Activated CD4-positive, alpha-beta T cell treated with anti-CD3 and anti-CD28 coated beads, Interleukin-2, amount 10 ng/mL, durations not matched to agents 7 days and 5 days (primary cell): ENCODE measurements around the gene CRIP3. TPM values are rescaled to one million over a fixed set of nuclear protein-coding genes. Genes with fewer than 3 reads are reported as not detected.

Experiments
- CTCF ChIA-PET: fragments of 350-600 bp; sonication (Branson Sonifier 250); formaldehyde crosslinking; loops from one replicate; lab custom pipeline; 2021; ENCODE audit warnings: antibody characterized with exemption; lab: Charles Lee
- POLR2A ChIA-PET: fragments of 350-600 bp; sonication (Branson Sonifier 250); formaldehyde crosslinking; loops from one replicate; lab custom pipeline; 2021; ENCODE audit warnings: antibody characterized with exemption; lab: Charles Lee
- DNase-seq: peaks from one replicate; pipeline ENCODE4 v3.0.0-alpha.2; 2020
- H3K27ac Mint-ChIP-seq: one replicate; pipeline ENCODE4 v1.8.0; 2021; ENCODE audit warnings: mild to moderate bottlenecking, moderate library complexity, mixed read lengths
- H3K27me3 Mint-ChIP-seq: one replicate; pipeline ENCODE4 v1.8.0; 2021; ENCODE audit warnings: mixed read lengths
- H3K36me3 Mint-ChIP-seq: one replicate; pipeline ENCODE4 v1.8.0; 2021; ENCODE audit warnings: low read depth, mixed read lengths
- H3K4me1 Mint-ChIP-seq: one replicate; pipeline ENCODE4 v1.8.0; 2021; ENCODE audit warnings: mixed read lengths
- H3K4me3 Mint-ChIP-seq: one replicate; pipeline ENCODE4 v1.8.0; 2021; ENCODE audit warnings: mild to moderate bottlenecking, moderate library complexity, mixed read lengths
- H3K9me3 Mint-ChIP-seq: one replicate; pipeline ENCODE4 v1.8.0; 2021; ENCODE audit warnings: mixed read lengths
- total RNA-seq, 2 experiments: library from RNA; stranded (reverse); gene quantifications; one replicate each; pipeline ENCODE4 v1.2.3, GENCODE V29; 2021

CRIP3 gene
- total RNA-seq, 2 experiments from 2014 or later, result 0.67 TPM; not detected in 1

DNA sequence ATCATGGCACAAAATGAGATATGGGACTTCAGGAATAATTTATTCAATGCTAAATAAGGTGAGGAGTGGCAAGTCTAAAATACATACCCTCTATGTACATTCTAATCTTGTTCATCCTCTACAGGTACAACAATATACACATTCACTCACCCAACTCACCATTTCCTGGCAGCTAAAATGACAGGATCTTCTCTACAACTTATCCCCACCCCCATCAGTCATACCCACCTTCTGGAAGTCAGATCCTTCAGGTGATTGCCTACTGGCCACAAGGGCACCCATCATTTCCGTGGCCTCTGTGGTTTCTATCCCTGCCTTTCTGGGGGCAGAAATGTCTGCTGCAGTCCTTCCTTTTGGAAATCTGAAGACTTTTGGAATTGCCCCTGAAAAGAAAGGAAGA is 22.8 kb upstream of the CRIP3 start:
- ChIA-PET POLR2A (no interaction called here), CTCF (interaction anchor here (0.9 kb wide), 1 partner anchor 52 kb away, joined by 3 read pairs; no protein-coding TSS in a partner anchor)
- Mint-ChIP-seq H3K27ac (no peak overlapping the region), H3K27me3 (no peaks in the 10 kb centered on the region), H3K4me1 (peaks cover 13% of the 10 kb centered on the region), H3K36me3 (no peaks in the 10 kb centered on the region), H3K4me3 (no peak overlapping the region), H3K9me3 (no peaks in the 10 kb centered on the region)
- no peak for DNase-seq

DNA sequence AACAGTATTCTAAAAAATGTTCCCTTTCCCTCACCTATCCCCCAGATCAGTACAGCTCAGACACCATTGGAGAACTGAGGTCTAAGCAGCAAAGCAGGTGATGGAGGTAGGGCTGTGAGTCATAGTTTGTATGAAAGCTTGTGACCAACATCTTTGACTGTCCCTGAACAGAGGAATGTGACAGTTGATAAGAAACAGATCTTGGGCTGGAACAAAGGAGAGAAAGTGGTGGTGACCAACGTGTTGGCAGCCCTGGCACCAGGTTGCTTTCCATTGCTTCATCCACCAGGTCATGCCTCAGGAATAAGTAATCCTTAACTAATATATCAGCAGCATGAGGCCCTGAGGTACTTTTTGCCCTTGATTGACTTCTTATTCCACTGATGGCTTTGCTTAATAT is 19.9 kb upstream of the CRIP3 start:
- CTCF ChIA-PET, result interaction anchor here (0.9 to 1.6 kb wide), 3 partner anchors 10 to 69 kb away, joined by 3 to 4 read pairs (median 3); no protein-coding TSS in a partner anchor
- POLR2A ChIA-PET, result no interaction called here

DNA sequence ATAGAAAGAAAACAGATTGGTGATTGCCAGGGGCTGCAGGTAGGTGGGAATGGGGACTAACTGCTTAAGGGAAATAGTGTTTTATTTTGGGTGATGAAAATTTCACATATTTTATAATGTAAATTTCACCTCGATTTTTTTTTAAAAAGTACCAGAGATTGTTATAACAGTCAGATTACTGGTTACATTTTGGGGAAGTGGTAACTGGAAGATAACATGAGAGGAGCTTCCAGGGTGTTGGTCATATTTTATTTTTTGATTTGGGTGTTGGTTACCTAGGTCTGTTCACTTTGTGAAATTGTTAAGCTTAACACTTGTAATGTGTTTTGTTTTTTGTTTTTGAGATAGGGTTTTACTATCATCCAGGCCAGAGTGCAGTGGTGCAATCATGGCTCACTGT is 17.2 kb upstream of the CRIP3 start:
- Mint-ChIP-seq H3K27ac (no peak overlapping the region), H3K4me1 (no peaks in the 10 kb centered on the region), H3K27me3 (no peaks in the 10 kb centered on the region), H3K4me3 (no peak overlapping the region), H3K9me3 (no peaks in the 10 kb centered on the region), H3K36me3 (no peaks in the 10 kb centered on the region)
- CTCF ChIA-PET, result interaction anchor here (1.0 kb wide), 1 partner anchor 11 kb away, joined by 5 read pairs; no protein-coding TSS in a partner anchor
- no peak for DNase-seq
- POLR2A ChIA-PET, result no interaction called here

More for the DNA sequence above, 19.9 kb upstream of the CRIP3 start:
- H3K9me3 Mint-ChIP-seq, result no peaks in the 10 kb centered on the region
- no peaks in the 10 kb centered on the region for H3K27me3 Mint-ChIP-seq
- peaks cover 11% of the 10 kb centered on the region for H3K4me1 Mint-ChIP-seq
- no peaks in the 10 kb centered on the region for H3K36me3 Mint-ChIP-seq
- no peak for DNase-seq
- no peak overlapping the region for H3K4me3 Mint-ChIP-seq
- no peak overlapping the region for H3K27ac Mint-ChIP-seq

DNA sequence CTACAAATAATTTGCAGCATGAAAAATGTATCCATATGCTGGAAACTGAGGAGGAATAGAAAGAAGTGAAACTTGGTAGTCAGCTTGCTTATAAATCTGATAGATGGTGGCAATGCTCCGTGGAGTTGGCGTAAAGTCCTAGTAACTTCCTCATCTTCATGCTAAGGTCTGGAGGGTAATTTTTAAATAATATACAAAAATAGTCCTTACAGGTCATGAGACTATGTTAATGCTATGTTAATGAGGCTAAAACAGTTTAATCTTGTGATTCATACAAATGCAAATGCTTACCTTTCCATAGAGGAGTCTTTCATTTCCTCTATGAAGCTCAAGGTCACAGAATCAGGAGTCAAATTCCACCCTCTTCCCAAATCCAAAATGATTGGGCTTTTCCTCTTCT is 9.4 kb upstream of the CRIP3 start:
- H3K36me3 Mint-ChIP-seq, result no peaks in the 10 kb centered on the region
- peaks cover 4% of the 10 kb centered on the region for H3K27me3 Mint-ChIP-seq
- H3K9me3 Mint-ChIP-seq, result no peaks in the 10 kb centered on the region
- CTCF ChIA-PET, result interaction anchor here (0.6 to 1.4 kb wide), 4 partner anchors 10 to 299 kb away, joined by 3 to 5 read pairs (median 4); partner anchors contain the start of gene CRIP3
- POLR2A ChIA-PET, result no interaction called here
- H3K4me3 Mint-ChIP-seq, result no peak overlapping the region
- H3K4me1 Mint-ChIP-seq, result no peaks in the 10 kb centered on the region
- H3K27ac Mint-ChIP-seq, result no peak overlapping the region
- DNase-seq, result no peak

DNA sequence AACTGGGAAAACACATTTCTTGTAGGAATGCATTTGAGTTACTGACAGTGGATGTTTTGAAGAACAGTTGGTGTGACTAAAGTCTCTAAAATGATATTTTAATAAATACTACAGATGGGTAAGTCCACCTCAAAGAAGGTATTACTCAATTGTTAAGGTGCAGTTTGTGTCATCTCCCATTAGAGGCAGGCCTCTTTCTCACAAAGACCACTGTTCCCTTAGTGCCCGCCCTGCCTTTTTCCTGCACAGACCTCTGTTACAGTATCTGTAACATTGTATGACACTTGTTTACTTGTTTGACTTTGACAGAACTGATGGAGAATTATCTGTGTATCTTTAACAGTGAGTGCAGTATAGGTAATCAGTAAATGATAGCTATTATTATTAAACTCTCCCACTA is 5.2 kb upstream of the CRIP3 start:
- CTCF ChIA-PET, result interaction anchor here (0.5 to 1.4 kb wide), 5 partner anchors 12 to 292 kb away, joined by 3 to 5 read pairs (median 4); no protein-coding TSS in a partner anchor
- POLR2A ChIA-PET, result no interaction called here
- no peaks in the 10 kb centered on the region for H3K36me3 Mint-ChIP-seq
- H3K4me3 Mint-ChIP-seq, result no peak overlapping the region
- H3K9me3 Mint-ChIP-seq, result no peaks in the 10 kb centered on the region
- peaks cover 6% of the 10 kb centered on the region for H3K4me1 Mint-ChIP-seq
- no peak overlapping the region for H3K27ac Mint-ChIP-seq
- no peak for DNase-seq
- H3K27me3 Mint-ChIP-seq, result peaks cover 11% of the 10 kb centered on the region

DNA sequence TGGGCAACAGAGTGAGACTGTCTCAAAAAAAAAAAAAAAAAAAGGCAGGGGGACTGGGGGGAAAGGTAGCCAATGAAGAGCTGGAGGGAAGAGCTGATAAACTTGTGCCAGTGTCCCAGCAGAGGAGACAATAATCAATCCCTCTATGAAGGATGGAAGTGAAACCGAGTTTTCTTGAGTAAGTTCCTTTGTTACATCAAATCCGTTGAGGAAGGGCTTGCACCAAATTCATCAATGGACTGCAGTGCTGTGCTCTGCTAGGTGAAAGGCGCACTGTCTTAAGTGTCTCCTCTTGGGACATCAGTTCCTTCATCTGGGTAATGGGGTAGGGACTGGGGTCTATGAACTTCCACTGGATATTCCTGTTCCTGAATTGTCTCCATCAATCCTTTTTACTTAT is 3.0 kb upstream of the CRIP3 start:
- no peaks in the 10 kb centered on the region for H3K9me3 Mint-ChIP-seq
- H3K27me3 Mint-ChIP-seq, result peaks cover 7% of the 10 kb centered on the region
- H3K4me1 Mint-ChIP-seq, result peaks cover 10% of the 10 kb centered on the region
- H3K36me3 Mint-ChIP-seq, result no peaks in the 10 kb centered on the region
- no peak overlapping the region for H3K27ac Mint-ChIP-seq
- POLR2A ChIA-PET, result no interaction called here
- DNase-seq, result no peak
- CTCF ChIA-PET, result interaction anchor here (0.6 kb wide), 2 partner anchors 24 to 67 kb away, joined by 3 to 4 read pairs; no protein-coding TSS in a partner anchor
- no peak overlapping the region for H3K4me3 Mint-ChIP-seq

DNA sequence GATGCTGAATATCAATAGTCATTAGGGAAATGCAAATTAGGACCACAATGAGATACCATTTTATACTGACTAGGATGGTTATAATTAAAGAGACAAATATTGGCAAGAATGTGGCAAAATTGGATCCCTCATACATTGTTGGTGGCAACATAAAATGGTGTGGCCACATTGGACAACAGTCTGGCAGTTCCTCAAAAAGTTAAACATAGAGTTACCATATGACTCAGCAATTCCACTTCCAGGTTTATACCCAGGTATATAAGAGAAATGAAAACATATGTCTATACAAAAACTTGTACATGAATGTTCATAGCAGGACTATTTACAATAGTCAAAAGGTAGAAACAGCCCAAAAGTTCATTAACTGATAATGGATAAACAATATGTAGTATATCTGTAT is 2.0 kb upstream of the CRIP3 start:
- Mint-ChIP-seq H3K4me3 (no peak overlapping the region), H3K9me3 (no peaks in the 10 kb centered on the region)
- CTCF ChIA-PET, result no interaction called here

DNA sequence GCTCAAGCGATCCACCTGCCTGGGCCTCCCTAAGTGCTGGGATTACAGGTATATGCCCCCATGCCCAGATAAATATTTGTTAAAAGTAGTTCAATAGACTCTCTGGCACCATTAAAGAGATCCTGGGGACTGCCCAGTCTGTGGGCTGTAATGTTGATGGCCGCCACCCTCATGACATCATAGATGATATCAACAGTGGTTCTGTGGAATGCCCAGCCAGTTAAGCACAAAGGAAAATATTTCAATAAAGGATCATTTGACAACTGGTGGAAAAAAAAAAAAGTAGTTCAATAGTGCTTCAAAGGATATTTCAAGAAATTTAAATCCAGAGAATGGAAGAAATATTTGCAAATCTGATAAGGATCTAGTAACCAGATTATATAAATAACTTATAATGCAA is 1.5 kb upstream of the CRIP3 start:
- Mint-ChIP-seq H3K4me1 (peaks cover 10% of the 10 kb centered on the region), H3K36me3 (no peaks in the 10 kb centered on the region), H3K9me3 (no peaks in the 10 kb centered on the region), H3K4me3 (no peak overlapping the region), H3K27me3 (peaks cover 7% of the 10 kb centered on the region), H3K27ac (no peak overlapping the region)
- DNase-seq, result no peak
- POLR2A ChIA-PET, result no interaction called here
- CTCF ChIA-PET, result no interaction called here

More for the DNA sequence above, 2.0 kb upstream of the CRIP3 start:
- POLR2A ChIA-PET, result no interaction called here
- Mint-ChIP-seq H3K36me3 (no peaks in the 10 kb centered on the region), H3K27me3 (peaks cover 7% of the 10 kb centered on the region), H3K27ac (no peak overlapping the region), H3K4me1 (peaks cover 10% of the 10 kb centered on the region)
- DNase-seq, result no peak

DNA sequence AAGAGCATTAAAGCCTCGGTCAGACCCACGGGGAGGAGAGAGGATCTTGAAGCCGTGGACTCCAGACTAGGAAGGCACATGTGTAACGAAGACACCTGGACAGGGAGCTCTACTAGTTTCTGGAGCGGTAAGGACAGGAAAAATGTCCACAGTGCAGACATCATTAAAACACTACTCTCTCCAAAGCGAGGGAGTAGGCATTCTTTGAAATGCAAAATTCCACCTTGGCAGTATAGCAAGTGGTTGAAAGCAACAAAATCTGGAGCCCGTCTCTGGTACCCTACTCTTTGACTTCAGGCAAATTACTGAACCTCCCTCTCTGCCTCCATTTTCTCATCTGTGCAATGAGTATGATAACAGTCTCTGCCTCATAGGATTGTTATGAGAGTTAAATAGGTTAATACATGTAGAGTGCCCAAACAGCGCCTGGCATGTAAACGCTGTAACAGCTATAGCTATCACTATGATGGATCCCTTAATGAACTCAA is 408 bp upstream of the CRIP3 start:
- Mint-ChIP-seq H3K27me3 (peaks cover 7% of the 10 kb centered on the region), H3K4me1 (peaks cover 10% of the 10 kb centered on the region), H3K9me3 (no peaks in the 10 kb centered on the region), H3K36me3 (no peaks in the 10 kb centered on the region), H3K27ac (no peak overlapping the region), H3K4me3 (peak overlapping the region; percentile 69)
- ChIA-PET CTCF (interaction anchor here (0.6 to 3.3 kb wide), 11 partner anchors 9 to 770 kb away, joined by 3 to 16 read pairs (median 5); partner anchors contain the start of gene SLC22A7), POLR2A (interaction anchor here (0.6 to 0.8 kb wide), 2 partner anchors 89 to 148 kb away, joined by 4 to 7 read pairs; no protein-coding TSS in a partner anchor)
- DNase-seq, result no peak

DNA sequence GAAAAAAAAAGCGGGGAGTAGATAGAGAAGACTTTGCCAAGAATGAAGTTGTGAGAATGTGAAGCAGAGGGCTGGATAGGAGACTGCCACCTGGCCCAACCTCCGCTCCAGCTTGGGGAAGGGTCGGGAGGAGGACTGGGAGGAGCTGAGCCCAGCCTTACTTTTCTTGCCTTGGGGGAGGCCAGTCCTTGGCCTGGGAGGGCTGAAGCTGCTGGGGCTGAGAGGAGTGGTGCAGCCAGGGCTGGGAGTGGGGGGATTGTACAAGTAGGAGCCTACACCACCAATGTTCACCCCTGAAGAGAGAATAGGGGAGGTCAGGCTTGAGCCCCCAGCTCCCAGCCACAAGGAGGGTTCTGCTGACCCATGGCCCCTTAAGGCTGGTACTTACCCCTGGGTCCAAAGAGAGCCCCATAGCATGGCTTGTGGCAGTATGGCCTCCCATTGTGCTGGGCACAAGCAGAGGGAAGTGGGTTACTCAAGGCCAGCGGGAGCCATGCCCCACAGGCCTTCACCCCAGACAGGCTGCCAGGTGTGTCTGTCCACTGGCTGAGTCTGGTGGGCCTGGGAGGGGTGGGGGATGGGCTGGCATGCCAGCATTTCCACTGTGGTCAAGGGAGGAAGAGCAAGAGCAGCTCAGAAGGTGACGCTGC is 1.1 kb downstream of the CRIP3 start:
- POLR2A ChIA-PET, result interaction anchor here (0.6 kb wide), 1 partner anchor 20 kb away, joined by 3 read pairs; no protein-coding TSS in a partner anchor
- Mint-ChIP-seq H3K36me3 (no peaks in the 10 kb centered on the region), H3K9me3 (no peaks in the 10 kb centered on the region), H3K27ac (no peak overlapping the region), H3K4me1 (peaks cover 10% of the 10 kb centered on the region), H3K4me3 (no peak overlapping the region), H3K27me3 (peaks cover 6% of the 10 kb centered on the region)
- CTCF ChIA-PET, result interaction anchor here (0.5 to 3.3 kb wide), 15 partner anchors 9 to 1120 kb away, joined by 3 to 16 read pairs (median 5); partner anchors contain the start of gene SLC22A7
- no peak for DNase-seq

DNA sequence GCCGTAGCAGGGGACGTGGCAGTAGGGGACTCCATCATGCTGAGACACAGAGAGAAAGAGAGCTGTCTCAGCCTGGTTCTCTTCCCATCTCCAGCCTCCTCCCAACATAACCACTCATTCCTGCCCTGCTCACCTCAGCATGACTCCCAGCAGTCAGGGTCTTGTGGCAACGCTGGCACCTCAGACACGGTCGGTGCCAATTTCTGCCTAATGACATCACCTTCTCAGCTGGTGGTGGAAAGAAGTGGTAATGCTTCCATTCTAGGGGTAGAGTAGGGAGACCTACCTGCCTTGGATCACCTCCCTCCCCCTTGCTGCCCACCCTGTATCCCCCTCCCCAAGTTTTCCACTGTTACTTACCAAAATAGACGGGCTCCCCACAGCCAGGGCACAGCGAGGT is 2.5 kb downstream of the CRIP3 start:
- Mint-ChIP-seq H3K36me3 (no peaks in the 10 kb centered on the region), H3K4me1 (peaks cover 10% of the 10 kb centered on the region), H3K4me3 (no peak overlapping the region), H3K27ac (no peak overlapping the region), H3K27me3 (peaks cover 6% of the 10 kb centered on the region), H3K9me3 (no peaks in the 10 kb centered on the region)
- POLR2A ChIA-PET, result no interaction called here
- CTCF ChIA-PET, result interaction anchor here (1.5 to 3.3 kb wide), 3 partner anchors 9 to 84 kb away, joined by 3 to 16 read pairs (median 5); no protein-coding TSS in a partner anchor
- DNase-seq, result no peak

DNA sequence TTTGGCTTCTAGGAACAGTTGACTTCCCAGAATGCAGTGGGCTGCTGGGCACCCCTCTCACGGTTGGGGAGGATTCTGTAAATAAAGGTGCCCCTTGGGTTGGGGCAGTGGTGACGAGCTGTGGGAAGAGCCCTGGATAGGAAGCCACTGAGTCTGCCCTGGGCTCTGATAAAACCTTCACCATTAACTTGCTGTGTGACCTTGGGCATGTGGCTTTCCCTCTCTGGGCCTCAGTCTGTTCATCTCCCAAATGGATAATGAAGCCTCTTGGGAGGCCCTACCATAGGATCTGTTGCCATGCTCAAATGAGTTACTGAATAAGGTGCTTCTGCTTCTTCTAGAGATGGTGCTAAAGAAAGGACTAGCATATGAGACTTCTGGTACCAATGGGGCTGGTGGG is 3.7 kb downstream of the CRIP3 start:
- Mint-ChIP-seq H3K4me3 (no peak overlapping the region), H3K9me3 (no peaks in the 10 kb centered on the region), H3K27ac (no peak overlapping the region), H3K27me3 (peaks cover 5% of the 10 kb centered on the region), H3K4me1 (peaks cover 10% of the 10 kb centered on the region), H3K36me3 (no peaks in the 10 kb centered on the region)
- CTCF ChIA-PET, result interaction anchor here (0.6 to 1.5 kb wide), 2 partner anchors 25 to 85 kb away, joined by 3 read pairs; no protein-coding TSS in a partner anchor
- POLR2A ChIA-PET, result no interaction called here
- DNase-seq, result no peak

DNA sequence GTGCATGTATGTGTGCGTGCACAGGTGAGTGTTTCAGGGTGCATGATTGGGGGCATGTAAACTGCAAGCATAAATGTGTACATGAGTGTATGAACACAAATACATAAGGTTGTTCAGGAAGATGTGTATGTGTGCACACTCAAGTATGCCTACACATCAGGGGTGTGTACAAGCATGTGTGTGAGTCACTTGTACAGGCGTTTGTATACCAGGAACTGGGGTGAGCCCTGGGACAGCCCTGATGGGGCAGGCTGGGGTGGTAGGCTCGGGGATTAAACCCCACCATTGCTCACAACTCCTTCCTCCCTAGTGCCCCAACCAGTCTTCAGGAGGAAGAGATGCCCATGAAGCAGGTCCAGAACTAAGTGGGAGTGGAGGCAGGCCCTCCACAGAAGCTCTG is 4.3 kb downstream of the CRIP3 start:
- H3K27me3 Mint-ChIP-seq, result peaks cover 5% of the 10 kb centered on the region
- peaks cover 10% of the 10 kb centered on the region for H3K4me1 Mint-ChIP-seq
- no peak overlapping the region for H3K4me3 Mint-ChIP-seq
- CTCF ChIA-PET, result no interaction called here
- H3K36me3 Mint-ChIP-seq, result no peaks in the 10 kb centered on the region
- no peaks in the 10 kb centered on the region for H3K9me3 Mint-ChIP-seq
- POLR2A ChIA-PET, result no interaction called here
- DNase-seq, result no peak
- H3K27ac Mint-ChIP-seq, result no peak overlapping the region
